ENCODE data around the gene DNAJB11.

The DNAJB11 gene

DNA sequence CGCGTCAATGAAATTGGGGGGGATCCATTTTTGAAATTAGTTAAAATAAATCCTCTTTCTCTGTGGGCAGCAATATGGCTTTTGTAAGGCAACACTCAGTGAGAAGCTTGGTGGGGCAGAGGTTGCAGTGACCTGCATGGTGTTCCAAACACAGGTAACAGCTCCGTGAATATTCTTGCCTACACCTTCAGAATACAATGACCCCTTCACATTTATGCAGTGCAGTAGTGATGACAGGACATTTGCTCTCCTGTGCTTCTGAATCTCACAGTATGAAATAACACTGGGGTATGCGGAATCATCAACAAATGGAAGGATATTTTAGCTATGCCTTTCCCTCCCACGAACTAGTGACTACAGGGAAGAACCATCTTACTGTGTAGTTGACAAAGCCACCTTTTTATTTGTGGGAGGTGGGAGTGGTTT lies 49.3 kb downstream of the DNAJB11 start:
- H3K27me3 Mint-ChIP-seq (ENCODE audit: low read depth, poor library complexity) = peaks cover 39% of the 10 kb centered on the region
- no peak for DNase-seq
- H3K4me3 Mint-ChIP-seq = no peak overlapping the region
- no peaks in the 10 kb centered on the region for H3K36me3 Mint-ChIP-seq (ENCODE audit: low read depth)
- no peak for TF ChIP-seq CTCF (IDR thresholded peaks at IDR 0.05)
- peaks cover 4% of the 10 kb centered on the region for H3K4me1 Mint-ChIP-seq
- no peaks in the 10 kb centered on the region for H3K9me3 Mint-ChIP-seq
- no peak overlapping the region for H3K27ac Mint-ChIP-seq

- TF ChIP-seq CTCF (IDR thresholded peaks at IDR 0.05) = no peak
- DNase-seq = no peak
- Mint-ChIP-seq H3K27me3 (ENCODE audit: low read depth, poor library complexity) (peaks cover 37% of the 10 kb centered on the region), H3K27ac (no peak overlapping the region), H3K4me3 (no peak overlapping the region), H3K4me1 (no peaks in the 10 kb centered on the region), H3K36me3 (ENCODE audit: low read depth) (no peaks in the 10 kb centered on the region), H3K9me3 (no peaks in the 10 kb centered on the region)
These were observed 49.9 kb downstream of the DNAJB11 start for GRCh38 chr3:186620213-186621092.

DNA sequence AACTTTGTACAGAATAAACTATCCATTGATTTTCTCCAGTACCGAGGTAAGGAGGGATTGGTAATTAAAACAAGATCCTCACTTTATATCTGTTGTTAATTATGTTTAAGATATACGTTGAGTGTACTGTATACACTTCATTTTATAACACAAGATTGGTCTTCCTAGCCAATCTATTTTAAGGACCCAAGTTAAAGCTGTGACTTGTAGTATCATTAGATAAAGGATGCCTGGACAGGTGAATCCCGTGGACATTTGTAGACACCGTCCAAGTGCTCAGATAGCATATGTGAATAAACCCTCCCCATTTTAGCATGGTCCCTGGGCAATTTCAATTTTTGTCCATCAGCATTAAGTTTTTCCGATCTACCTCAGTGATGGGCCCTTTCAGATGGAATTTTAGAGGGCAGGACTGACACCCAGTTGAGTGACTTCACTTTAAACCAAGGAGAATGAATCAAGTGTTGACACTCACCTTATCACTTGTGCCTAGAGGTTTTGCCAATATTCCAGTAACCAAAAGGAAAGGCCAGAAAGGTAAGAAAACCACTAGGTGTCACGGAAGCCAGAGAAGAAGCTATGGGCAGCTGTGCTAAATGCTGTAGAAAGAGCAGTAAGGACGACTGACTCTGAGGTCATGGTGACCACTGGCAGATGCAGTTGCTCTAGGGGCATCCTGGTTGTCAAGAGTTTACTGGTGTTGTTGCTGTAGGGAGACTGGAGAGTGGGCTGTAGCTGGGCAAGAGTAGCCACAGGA lies 51.6 kb downstream of the DNAJB11 start:
- no peak for TF ChIP-seq CTCF (IDR thresholded peaks at IDR 0.05)
- no peak overlapping the region for H3K27ac Mint-ChIP-seq
- no peaks in the 10 kb centered on the region for H3K4me1 Mint-ChIP-seq
- H3K4me3 Mint-ChIP-seq = no peak overlapping the region
- no peaks in the 10 kb centered on the region for H3K9me3 Mint-ChIP-seq
- H3K27me3 Mint-ChIP-seq (ENCODE audit: low read depth, poor library complexity) = peaks cover 24% of the 10 kb centered on the region
- no peak for DNase-seq
- H3K36me3 Mint-ChIP-seq (ENCODE audit: low read depth) = no peaks in the 10 kb centered on the region

- TF ChIP-seq CTCF (IDR thresholded peaks at IDR 0.05) = no peak
- no peak overlapping the region for H3K27ac Mint-ChIP-seq
- DNase-seq = no peak
- no peak overlapping the region for H3K4me3 Mint-ChIP-seq
- H3K9me3 Mint-ChIP-seq = no peaks in the 10 kb centered on the region
- H3K27me3 Mint-ChIP-seq (ENCODE audit: low read depth, poor library complexity) = peaks cover 17% of the 10 kb centered on the region
- no peaks in the 10 kb centered on the region for H3K4me1 Mint-ChIP-seq
- no peaks in the 10 kb centered on the region for H3K36me3 Mint-ChIP-seq (ENCODE audit: low read depth)
These were observed 52.3 kb downstream of the DNAJB11 start for GRCh38 chr3:186622651-186623310.

- H3K36me3 Mint-ChIP-seq (ENCODE audit: low read depth) = no peaks in the 10 kb centered on the region
- DNase-seq = no peak
- H3K4me1 Mint-ChIP-seq = no peaks in the 10 kb centered on the region
- H3K27me3 Mint-ChIP-seq (ENCODE audit: low read depth, poor library complexity) = peaks cover 9% of the 10 kb centered on the region
- H3K9me3 Mint-ChIP-seq = no peaks in the 10 kb centered on the region
- H3K4me3 Mint-ChIP-seq = no peak overlapping the region
- TF ChIP-seq CTCF (IDR thresholded peaks at IDR 0.05) = no peak
- H3K27ac Mint-ChIP-seq = no peak overlapping the region
These were observed 54.1 kb downstream of the DNAJB11 start for GRCh38 chr3:186624598-186624997.
